GM12875 (cell line): ENCODE measurements around the gene DNAH11.

ENCODE experiments used
- H3K4me3 ChIP-seq: one replicate; pipeline ENCODE4 v1.5.1; 2011; ENCODE audit warnings: low read depth, low read length, control low read depth
- TF ChIP-seq, protein P1 (sequence below): IDR thresholded peaks from 2 replicates; pipeline ENCODE4 v1.5.1; 2011; ENCODE audit warnings: low read depth, mild to moderate bottlenecking, control low read depth, inconsistent platforms, low read length, moderate library complexity, borderline replicate concordance; ENCODE audit not compliant: insufficient read depth

Gene DNAH11

DNA sequence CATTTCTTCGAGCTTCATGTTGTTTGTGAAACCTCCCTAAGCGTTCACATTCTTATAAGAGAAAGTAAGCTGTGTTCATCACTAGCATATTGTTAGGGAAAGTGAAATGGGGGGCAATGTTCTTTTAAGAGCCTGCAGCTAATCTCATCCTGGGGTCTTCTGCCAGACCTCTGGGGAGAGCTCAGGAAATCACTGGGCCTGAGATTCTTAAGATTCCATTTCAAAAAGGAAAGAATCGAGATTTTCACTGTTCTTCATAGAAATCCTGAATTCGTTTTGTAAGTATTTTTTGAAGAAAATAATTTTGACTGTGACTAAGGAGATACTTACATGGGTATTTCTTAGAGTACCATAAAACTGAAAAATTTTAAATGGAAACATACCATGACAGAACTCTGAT is 242.2 kb downstream of the DNAH11 start:
- TF ChIP-seq, protein P1, sequence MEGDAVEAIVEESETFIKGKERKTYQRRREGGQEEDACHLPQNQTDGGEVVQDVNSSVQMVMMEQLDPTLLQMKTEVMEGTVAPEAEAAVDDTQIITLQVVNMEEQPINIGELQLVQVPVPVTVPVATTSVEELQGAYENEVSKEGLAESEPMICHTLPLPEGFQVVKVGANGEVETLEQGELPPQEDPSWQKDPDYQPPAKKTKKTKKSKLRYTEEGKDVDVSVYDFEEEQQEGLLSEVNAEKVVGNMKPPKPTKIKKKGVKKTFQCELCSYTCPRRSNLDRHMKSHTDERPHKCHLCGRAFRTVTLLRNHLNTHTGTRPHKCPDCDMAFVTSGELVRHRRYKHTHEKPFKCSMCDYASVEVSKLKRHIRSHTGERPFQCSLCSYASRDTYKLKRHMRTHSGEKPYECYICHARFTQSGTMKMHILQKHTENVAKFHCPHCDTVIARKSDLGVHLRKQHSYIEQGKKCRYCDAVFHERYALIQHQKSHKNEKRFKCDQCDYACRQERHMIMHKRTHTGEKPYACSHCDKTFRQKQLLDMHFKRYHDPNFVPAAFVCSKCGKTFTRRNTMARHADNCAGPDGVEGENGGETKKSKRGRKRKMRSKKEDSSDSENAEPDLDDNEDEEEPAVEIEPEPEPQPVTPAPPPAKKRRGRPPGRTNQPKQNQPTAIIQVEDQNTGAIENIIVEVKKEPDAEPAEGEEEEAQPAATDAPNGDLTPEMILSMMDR = no peak
- no peak overlapping the region for H3K4me3 ChIP-seq

DNA sequence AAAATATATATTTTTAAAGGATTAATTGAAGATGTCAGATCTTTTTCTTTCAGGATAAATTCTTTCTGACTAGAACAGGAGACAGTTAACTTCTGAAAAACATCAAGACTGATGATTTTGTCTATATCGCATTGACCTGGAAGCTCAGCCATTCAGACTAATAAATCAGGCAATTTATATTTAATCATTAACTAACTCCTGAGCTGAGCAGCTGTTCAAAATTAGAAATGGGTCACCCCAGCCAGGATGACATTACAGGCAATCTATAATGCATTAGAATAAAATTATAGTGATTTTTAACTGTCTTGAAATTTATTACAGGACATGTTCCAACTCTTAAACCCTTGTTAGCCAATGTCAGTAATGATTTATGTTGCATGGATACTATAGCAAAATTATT is 263.0 kb downstream of the DNAH11 start:
- H3K4me3 ChIP-seq = no peak overlapping the region
- TF ChIP-seq, protein P1 = no peak

- TF ChIP-seq, protein P1 = no peak
- H3K4me3 ChIP-seq = no peak overlapping the region
Observed at GRCh38 chr7:21806388-21806787, 263.5 kb downstream of the DNAH11 start.

- TF ChIP-seq, protein P1 = no peak
- H3K4me3 ChIP-seq = no peak overlapping the region
Observed at GRCh38 chr7:21819048-21819447, 276.2 kb downstream of the DNAH11 start.

- no peak overlapping the region for H3K4me3 ChIP-seq
- TF ChIP-seq, protein P1 = no peak
Observed at GRCh38 chr7:21828841-21829240, 286.0 kb downstream of the DNAH11 start.

DNA sequence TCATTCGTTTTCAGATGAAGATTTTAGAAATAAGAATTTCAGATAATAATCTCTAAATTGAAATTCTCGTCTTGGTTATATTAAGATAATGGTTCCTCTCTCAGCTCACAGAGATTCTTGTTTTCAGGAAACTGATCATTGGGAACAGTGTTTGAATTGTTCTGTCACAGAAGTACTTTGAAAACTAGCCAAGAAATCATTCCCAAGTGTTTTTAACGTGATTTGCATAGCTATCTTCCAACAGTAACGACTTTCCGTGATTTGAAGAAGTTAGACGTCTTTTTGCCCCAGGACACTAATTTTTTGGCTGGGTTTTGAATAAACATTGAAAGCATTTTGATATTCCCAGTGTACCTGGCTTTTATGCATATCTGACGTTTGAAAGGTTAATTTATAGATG is 286.9 kb downstream of the DNAH11 start:
- H3K4me3 ChIP-seq = no peak overlapping the region
- TF ChIP-seq, protein P1 = no peak

DNA sequence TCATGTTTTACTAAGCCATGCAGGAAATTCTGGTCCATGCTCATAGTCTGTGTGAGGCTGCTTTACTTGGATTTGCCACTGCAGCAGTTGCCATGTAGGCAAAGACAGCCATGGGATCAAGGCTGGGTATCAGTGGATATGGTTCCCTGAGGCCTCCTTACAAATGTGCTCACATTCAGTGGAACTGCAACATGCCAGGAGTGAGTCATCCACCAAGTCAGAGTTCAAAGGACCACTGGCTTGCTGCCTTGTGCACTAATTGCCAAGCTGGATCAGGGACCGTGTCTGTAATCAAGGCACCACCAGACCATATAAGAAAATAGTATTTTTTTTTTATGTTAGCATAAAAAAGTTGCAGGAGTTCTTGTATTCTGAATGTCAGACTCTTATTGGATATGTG is 301.9 kb downstream of the DNAH11 start:
- TF ChIP-seq, protein P1 = no peak
- no peak overlapping the region for H3K4me3 ChIP-seq
